HEK293T (cell line): Measurements from ENCODE around the gene HOXD3.

Experiments
- ARNT ChIP-seq: fragments of 450-650 bp; IDR thresholded peaks from 2 replicates; pipeline ENCODE4 v1.6.1; 2017; ENCODE audit warnings: mild to moderate bottlenecking
- BHLHE40 ChIP-seq: fragments of 450-650 bp; IDR thresholded peaks from 2 replicates; pipeline ENCODE4 v1.6.1; 2016; ENCODE audit warnings: mild to moderate bottlenecking, moderate library complexity, borderline replicate concordance
- ELF4 ChIP-seq: fragments of 450-650 bp; IDR thresholded peaks from 2 replicates; pipeline ENCODE4 v1.6.1; 2017; ENCODE audit warnings: antibody characterized with exemption
- FOXA1 ChIP-seq: fragments of 450-650 bp; IDR thresholded peaks from 2 replicates; pipeline ENCODE4 v1.6.1; 2016; ENCODE audit warnings: mild to moderate bottlenecking
- HDGF ChIP-seq: fragments of 450-650 bp; IDR thresholded peaks from 2 replicates; pipeline ENCODE4 v1.6.1; 2017; ENCODE audit warnings: antibody characterized with exemption, borderline replicate concordance
- L3MBTL2 ChIP-seq: fragments of 450-650 bp; conservative IDR thresholded peaks from 2 replicates; pipeline ENCODE4 v1.6.1; 2016; ENCODE audit warnings: mild to moderate bottlenecking
- NFRKB ChIP-seq: fragments of 450-650 bp; IDR thresholded peaks from 2 replicates; pipeline ENCODE4 v1.6.1; 2016; ENCODE audit warnings: mild to moderate bottlenecking, moderate library complexity
- PKNOX1 ChIP-seq: fragments of 450-650 bp; IDR thresholded peaks from 2 replicates; pipeline ENCODE4 v1.6.1; 2016
- SP1 ChIP-seq: fragments of 450-650 bp; IDR thresholded peaks from 2 replicates; pipeline ENCODE4 v1.6.1; 2017
- SUZ12 ChIP-seq: fragments of 450-650 bp; IDR thresholded peaks from 2 replicates; pipeline ENCODE4 v1.6.1; 2016; ENCODE audit warnings: mild to moderate bottlenecking
- TARDBP ChIP-seq: fragments of 450-650 bp; IDR thresholded peaks from 2 replicates; pipeline ENCODE4 v1.6.1; 2016
- ZNF384 ChIP-seq: fragments of 450-650 bp; IDR thresholded peaks from 2 replicates; pipeline ENCODE4 v1.6.1; 2016

DNA sequence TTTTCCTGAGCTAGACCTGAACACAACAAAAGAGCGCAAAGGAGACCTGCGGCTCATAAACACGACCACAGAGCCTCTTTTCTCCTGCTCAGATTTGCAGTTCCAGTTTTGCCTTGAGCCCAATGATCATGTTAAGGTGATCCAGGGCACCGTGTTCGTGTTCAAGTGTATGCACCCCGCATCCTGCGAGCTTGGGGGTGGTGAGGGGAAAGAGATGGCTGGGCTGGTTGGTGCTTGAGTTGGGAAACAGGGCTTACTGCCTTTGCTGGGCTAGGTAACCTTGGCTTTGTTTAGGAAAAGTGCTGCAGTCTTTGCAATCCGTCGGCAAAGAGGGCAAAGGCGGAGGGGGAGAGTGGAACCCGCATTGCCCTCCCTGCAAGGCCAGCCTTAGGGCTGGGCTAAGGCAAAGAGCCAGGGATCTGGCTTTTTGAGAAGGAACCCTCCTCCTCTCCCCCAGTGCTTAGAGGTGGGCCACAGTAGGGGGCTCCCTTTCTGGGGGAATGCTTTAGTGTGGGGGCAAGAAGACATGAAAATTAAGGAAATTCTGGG is 39.2 kb upstream of the HOXD3 start:
- TF ChIP-seq ARNT (no peak), BHLHE40 (no peak), ELF4 (no peak), NFRKB (no peak), FOXA1 (no peak), L3MBTL2 (no peak), SUZ12 (no peak), PKNOX1 (no peak), SP1 (no peak), ZNF384 (no peak), HDGF (no peak), TARDBP (no peak)
